WI38 (cell line): ENCODE measurements around the gene ZBTB8A.

Source experiments
- H3K4me3 ChIP-seq: 2 replicates; pipeline ENCODE4 v1.5.1; 2011; ENCODE audit warnings: low read depth, mild to moderate bottlenecking, control low read depth, low read length
- TF ChIP-seq, protein P1 (sequence below): IDR thresholded peaks from 2 replicates; pipeline ENCODE4 v1.5.1; 2012; ENCODE audit warnings: low read depth, mild to moderate bottlenecking, control low read depth, low read length

ZBTB8A gene

DNA sequence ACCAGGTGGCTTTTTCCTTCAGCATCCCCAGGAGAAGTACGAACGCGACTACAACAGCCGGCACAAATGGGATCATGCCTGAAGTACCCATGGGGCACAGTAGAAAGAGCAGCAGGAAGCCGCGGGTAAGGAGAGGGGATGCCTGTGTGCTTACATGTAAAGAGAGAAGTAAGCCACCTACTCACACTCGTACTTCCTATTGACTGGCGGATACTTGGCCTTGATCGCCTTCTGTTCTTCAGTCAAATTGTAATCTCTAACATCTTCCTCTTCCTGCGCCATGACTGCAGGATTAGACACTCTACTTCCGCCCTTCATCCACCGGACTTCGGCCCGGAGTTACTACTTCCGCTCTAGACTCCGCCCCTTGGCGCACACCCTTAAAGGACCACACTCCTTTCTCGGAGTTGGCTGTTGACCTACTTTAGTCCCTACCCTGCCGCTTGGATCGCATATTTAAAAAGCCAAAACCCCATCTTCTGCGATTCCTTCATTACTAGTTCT is 111.1 kb downstream of the ZBTB8A start, which contains the start of gene ZBTB8OS:
Gene ZBTB8OS (minus strand): TSS at position 303 of the 504 bp plus-strand sequence. CDS start 21 bp downstream, at position 282.
- TF ChIP-seq, protein P1, sequence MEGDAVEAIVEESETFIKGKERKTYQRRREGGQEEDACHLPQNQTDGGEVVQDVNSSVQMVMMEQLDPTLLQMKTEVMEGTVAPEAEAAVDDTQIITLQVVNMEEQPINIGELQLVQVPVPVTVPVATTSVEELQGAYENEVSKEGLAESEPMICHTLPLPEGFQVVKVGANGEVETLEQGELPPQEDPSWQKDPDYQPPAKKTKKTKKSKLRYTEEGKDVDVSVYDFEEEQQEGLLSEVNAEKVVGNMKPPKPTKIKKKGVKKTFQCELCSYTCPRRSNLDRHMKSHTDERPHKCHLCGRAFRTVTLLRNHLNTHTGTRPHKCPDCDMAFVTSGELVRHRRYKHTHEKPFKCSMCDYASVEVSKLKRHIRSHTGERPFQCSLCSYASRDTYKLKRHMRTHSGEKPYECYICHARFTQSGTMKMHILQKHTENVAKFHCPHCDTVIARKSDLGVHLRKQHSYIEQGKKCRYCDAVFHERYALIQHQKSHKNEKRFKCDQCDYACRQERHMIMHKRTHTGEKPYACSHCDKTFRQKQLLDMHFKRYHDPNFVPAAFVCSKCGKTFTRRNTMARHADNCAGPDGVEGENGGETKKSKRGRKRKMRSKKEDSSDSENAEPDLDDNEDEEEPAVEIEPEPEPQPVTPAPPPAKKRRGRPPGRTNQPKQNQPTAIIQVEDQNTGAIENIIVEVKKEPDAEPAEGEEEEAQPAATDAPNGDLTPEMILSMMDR = no peak
- peak within 1 kb of the TSS; percentile 75 for H3K4me3 ChIP-seq

DNA sequence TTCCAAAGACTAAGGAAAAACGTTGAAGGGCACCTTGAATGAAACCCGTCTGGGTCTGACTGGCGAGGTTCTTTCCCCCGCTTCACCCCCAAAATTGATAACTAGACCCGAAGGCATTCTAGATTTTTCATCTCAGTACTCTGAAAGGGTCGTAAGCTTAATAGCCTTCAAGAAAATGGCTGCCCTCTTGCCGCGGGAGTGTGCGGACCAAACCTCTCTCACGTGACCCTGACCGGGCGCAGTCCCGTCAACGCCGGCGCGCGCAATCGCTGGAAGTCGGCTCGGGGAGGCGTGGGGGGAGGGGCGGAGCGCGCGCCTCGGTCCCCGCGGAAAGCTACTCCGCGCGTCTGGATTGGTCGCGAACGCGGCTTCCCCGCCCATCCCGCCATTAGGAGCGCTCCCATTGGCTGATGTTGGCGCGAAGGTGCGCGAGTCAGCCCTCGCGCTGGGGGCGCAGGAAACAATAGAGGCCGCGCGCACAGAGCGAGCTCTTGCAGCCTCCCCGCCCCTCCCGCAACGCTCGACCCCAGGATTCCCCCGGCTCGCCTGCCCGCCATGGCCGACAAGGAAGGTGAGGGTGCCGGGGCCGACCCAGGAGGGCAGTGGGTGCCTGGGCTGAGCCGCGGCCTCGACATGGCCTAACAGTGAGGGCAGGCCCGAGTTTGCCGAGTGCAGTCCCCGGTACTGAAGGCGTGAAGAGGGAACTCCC is 111.7 kb downstream of the ZBTB8A start, which contains the start of gene RBBP4:
Gene RBBP4 (plus strand): TSS at position 457 of the 709 bp plus-strand sequence. CDS start 99 bp downstream, at position 556.
- H3K4me3 ChIP-seq = peak within 1 kb of the TSS; percentile 75
- TF ChIP-seq, protein P1 = no peak

DNA sequence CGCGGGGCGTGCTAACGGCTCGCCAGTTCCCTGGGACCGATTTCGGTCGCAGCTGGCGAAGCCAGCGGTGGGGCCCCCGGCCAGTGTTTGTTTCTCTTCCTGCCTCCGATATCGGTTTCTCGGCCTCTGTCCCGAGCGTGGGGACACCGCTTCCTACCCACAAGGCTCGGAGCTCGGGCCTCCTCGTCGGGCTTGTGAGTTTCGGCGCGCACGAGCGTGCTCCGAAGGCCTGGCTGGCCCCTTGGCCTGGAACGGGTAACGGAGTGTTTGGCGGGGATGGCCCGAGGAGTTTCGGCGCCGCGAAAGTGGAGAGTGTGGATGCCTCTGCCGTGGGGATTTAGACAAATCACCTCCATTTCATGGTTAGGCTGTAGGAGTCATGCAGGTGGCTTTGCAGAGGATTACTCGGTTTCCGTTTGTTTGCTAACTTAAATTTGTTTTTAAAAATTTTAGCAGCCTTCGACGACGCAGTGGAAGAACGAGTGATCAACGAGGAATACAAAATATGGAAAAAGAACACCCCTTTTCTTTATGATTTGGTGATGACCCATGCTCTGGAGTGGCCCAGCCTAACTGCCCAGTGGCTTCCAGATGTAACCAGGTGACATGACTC is 112.3 kb downstream of the ZBTB8A start:
- peak overlapping the region; percentile 75 for H3K4me3 ChIP-seq
- TF ChIP-seq, protein P1 = no peak

DNA sequence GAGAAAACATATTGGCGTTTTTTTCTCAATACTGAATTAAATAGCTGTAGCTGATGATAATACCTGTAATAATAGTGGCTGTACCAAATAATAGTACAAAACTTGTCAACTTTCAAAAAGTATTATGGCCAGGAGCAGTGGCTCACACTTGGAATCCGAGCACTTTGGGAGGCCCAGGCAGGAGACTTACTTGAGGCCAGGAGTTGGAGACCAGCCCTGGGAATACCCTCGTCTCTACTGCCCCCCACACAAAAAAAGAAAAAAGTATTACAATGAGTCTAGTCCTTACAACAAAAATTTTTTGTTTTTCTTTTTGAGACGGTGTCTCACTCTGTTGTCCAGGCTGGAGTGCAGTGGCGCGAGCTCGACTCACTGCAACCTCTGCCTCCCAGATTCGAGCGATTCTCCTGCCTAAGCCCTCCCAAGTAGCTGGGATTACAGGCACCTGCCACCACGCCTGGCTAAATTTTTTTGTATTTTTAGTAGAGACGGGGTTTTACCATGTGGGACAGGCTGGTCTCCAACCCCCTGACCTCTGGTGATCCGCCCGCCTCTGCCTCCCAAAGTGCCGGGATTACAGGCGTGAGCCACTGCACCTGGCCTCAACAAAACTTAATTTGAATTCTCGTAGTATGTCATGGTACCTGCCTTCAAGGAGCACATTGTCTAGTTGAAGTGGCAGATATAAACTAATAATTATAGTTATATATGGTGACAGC is 113.2 kb downstream of the ZBTB8A start:
- H3K4me3 ChIP-seq = peak overlapping the region; percentile 75
- TF ChIP-seq, protein P1 = no peak
